IPS-20b (cell line): ENCODE measurements around the gene THEMIS.
"Not testable (repeated sequence)": the region's sequence is repeated elsewhere in the genome, so short reads cannot be mapped to it uniquely, and the experiment has no call there.

Experiments used
- H3K27ac ChIP-seq: one replicate; pipeline ENCODE4 v1.5.1; 2013; ENCODE audit warnings: low read length
- H3K27me3 ChIP-seq: 2 replicates; pipeline ENCODE4 v1.6.1; 2013; ENCODE audit warnings: mild to moderate bottlenecking, low read length, inconsistent platforms; ENCODE audit not compliant: insufficient read depth
- H3K36me3 ChIP-seq: 2 replicates; pipeline ENCODE4 v1.6.1; 2013; ENCODE audit warnings: low read depth, mild to moderate bottlenecking, inconsistent platforms, low read length, moderate library complexity; ENCODE audit not compliant: insufficient read depth
- H3K4me1 ChIP-seq: 2 replicates; pipeline ENCODE4 v1.6.1; 2013; ENCODE audit warnings: mild to moderate bottlenecking, control low read depth, inconsistent platforms, low read length, moderate library complexity; ENCODE audit not compliant: insufficient read depth
- H3K4me3 ChIP-seq: 2 replicates; pipeline ENCODE4 v1.5.1; 2013; ENCODE audit warnings: mild to moderate bottlenecking, low read length, inconsistent platforms
- H3K9ac ChIP-seq: 2 replicates; pipeline ENCODE4 v1.6.1; 2013; ENCODE audit warnings: low read depth, mild to moderate bottlenecking, inconsistent platforms, low read length, moderate library complexity
- H3K9me3 ChIP-seq: 2 replicates; pipeline ENCODE4 v1.6.1; 2013; ENCODE audit warnings: mild to moderate bottlenecking, low read depth, low read length, inconsistent platforms; ENCODE audit not compliant: insufficient read depth

The THEMIS gene

GRCh38 chr6:127791779-127792528, 108.9 kb downstream of the THEMIS start:
- H3K27me3 ChIP-seq: no peaks in the 10 kb centered on the region
- H3K9me3 ChIP-seq: no peaks in the 10 kb centered on the region
- H3K36me3 ChIP-seq: no peaks in the 10 kb centered on the region
- no peak overlapping the region for H3K27ac ChIP-seq
- no peak overlapping the region for H3K9ac ChIP-seq
- H3K4me1 ChIP-seq: no peaks in the 10 kb centered on the region
- no peak overlapping the region for H3K4me3 ChIP-seq

- Histone ChIP-seq H3K9ac (no peak overlapping the region), H3K4me1 (no peaks in the 10 kb centered on the region), H3K27ac (no peak overlapping the region), H3K36me3 (no peaks in the 10 kb centered on the region), H3K9me3 (no peaks in the 10 kb centered on the region), H3K27me3 (no peaks in the 10 kb centered on the region), H3K4me3 (no peak overlapping the region)
These were observed 110.3 kb downstream of the THEMIS start for GRCh38 chr6:127790571-127790970.

- H3K36me3 ChIP-seq: no peaks in the 10 kb centered on the region
- no peak overlapping the region for H3K9ac ChIP-seq
- no peak overlapping the region for H3K27ac ChIP-seq
- no peaks in the 10 kb centered on the region for H3K4me1 ChIP-seq
- no peaks in the 10 kb centered on the region for H3K9me3 ChIP-seq
- no peak overlapping the region for H3K4me3 ChIP-seq
- H3K27me3 ChIP-seq: no peaks in the 10 kb centered on the region
These were observed 114.7 kb downstream of the THEMIS start for GRCh38 chr6:127786109-127786508.

- Histone ChIP-seq H3K27ac (no peak overlapping the region), H3K4me3 (no peak overlapping the region), H3K9me3 (no peaks in the 10 kb centered on the region), H3K9ac (no peak overlapping the region), H3K27me3 (no peaks in the 10 kb centered on the region), H3K36me3 (no peaks in the 10 kb centered on the region), H3K4me1 (no peaks in the 10 kb centered on the region)
These were observed 116.4 kb downstream of the THEMIS start for GRCh38 chr6:127784468-127784867.

- H3K9me3 ChIP-seq, H3K4me3 ChIP-seq, H3K36me3 ChIP-seq, H3K27ac ChIP-seq, H3K9ac ChIP-seq, H3K27me3 ChIP-seq, H3K4me1 ChIP-seq: not testable (repeated sequence)
These were observed 119.1 kb downstream of the THEMIS start for GRCh38 chr6:127781636-127782272.

- Histone ChIP-seq H3K9me3 (no peaks in the 10 kb centered on the region), H3K27me3 (no peaks in the 10 kb centered on the region), H3K27ac (no peak overlapping the region), H3K9ac (no peak overlapping the region), H3K36me3 (no peaks in the 10 kb centered on the region), H3K4me1 (no peaks in the 10 kb centered on the region), H3K4me3 (no peak overlapping the region)
These were observed 124.5 kb downstream of the THEMIS start for GRCh38 chr6:127776320-127776719.

GRCh38 chr6:127775371-127775770, 125.5 kb downstream of the THEMIS start:
- H3K9ac ChIP-seq: no peak overlapping the region
- H3K27me3 ChIP-seq: no peaks in the 10 kb centered on the region
- H3K27ac ChIP-seq: no peak overlapping the region
- no peaks in the 10 kb centered on the region for H3K36me3 ChIP-seq
- H3K4me1 ChIP-seq: no peaks in the 10 kb centered on the region
- no peaks in the 10 kb centered on the region for H3K9me3 ChIP-seq
- H3K4me3 ChIP-seq: no peak overlapping the region

GRCh38 chr6:127768745-127769144, 132.1 kb downstream of the THEMIS start:
- H3K27ac ChIP-seq: no peak overlapping the region
- no peaks in the 10 kb centered on the region for H3K9me3 ChIP-seq
- no peaks in the 10 kb centered on the region for H3K27me3 ChIP-seq
- H3K4me3 ChIP-seq: no peak overlapping the region
- H3K9ac ChIP-seq: no peak overlapping the region
- H3K36me3 ChIP-seq: no peaks in the 10 kb centered on the region
- no peaks in the 10 kb centered on the region for H3K4me1 ChIP-seq

- Histone ChIP-seq H3K9me3 (no peaks in the 10 kb centered on the region), H3K4me3 (no peak overlapping the region), H3K9ac (no peak overlapping the region), H3K4me1 (no peaks in the 10 kb centered on the region), H3K27ac (no peak overlapping the region), H3K27me3 (no peaks in the 10 kb centered on the region), H3K36me3 (no peaks in the 10 kb centered on the region)
These were observed 132.6 kb downstream of the THEMIS start for GRCh38 chr6:127768223-127768622.

- no peaks in the 10 kb centered on the region for H3K9me3 ChIP-seq
- no peak overlapping the region for H3K4me3 ChIP-seq
- no peak overlapping the region for H3K9ac ChIP-seq
- no peaks in the 10 kb centered on the region for H3K27me3 ChIP-seq
- H3K27ac ChIP-seq: no peak overlapping the region
- H3K4me1 ChIP-seq: no peaks in the 10 kb centered on the region
- H3K36me3 ChIP-seq: no peaks in the 10 kb centered on the region
These were observed 134.9 kb downstream of the THEMIS start for GRCh38 chr6:127765949-127766348.

GRCh38 chr6:127762284-127762683, 138.6 kb downstream of the THEMIS start:
- Histone ChIP-seq H3K36me3 (no peaks in the 10 kb centered on the region), H3K27me3 (no peaks in the 10 kb centered on the region), H3K4me1 (no peaks in the 10 kb centered on the region), H3K4me3 (no peak overlapping the region), H3K9me3 (no peaks in the 10 kb centered on the region), H3K9ac (no peak overlapping the region), H3K27ac (no peak overlapping the region)

GRCh38 chr6:127761084-127761483, 139.8 kb downstream of the THEMIS start:
- H3K4me1 ChIP-seq: no peaks in the 10 kb centered on the region
- no peaks in the 10 kb centered on the region for H3K36me3 ChIP-seq
- H3K27ac ChIP-seq: no peak overlapping the region
- H3K4me3 ChIP-seq: no peak overlapping the region
- no peaks in the 10 kb centered on the region for H3K9me3 ChIP-seq
- no peak overlapping the region for H3K9ac ChIP-seq
- no peaks in the 10 kb centered on the region for H3K27me3 ChIP-seq
